HS-27A (cell line): ENCODE results near the gene MAZ.
"Not testable (repeated sequence)": the region's sequence is repeated elsewhere in the genome, so short reads cannot be mapped to it uniquely, and the experiment has no call there.

ENCODE experiments used
- DNase-seq: peaks from one replicate; pipeline ENCODE4 v3.0.0-alpha.2; 2012; ENCODE audit warnings: low read depth, missing footprints

MAZ gene

DNA sequence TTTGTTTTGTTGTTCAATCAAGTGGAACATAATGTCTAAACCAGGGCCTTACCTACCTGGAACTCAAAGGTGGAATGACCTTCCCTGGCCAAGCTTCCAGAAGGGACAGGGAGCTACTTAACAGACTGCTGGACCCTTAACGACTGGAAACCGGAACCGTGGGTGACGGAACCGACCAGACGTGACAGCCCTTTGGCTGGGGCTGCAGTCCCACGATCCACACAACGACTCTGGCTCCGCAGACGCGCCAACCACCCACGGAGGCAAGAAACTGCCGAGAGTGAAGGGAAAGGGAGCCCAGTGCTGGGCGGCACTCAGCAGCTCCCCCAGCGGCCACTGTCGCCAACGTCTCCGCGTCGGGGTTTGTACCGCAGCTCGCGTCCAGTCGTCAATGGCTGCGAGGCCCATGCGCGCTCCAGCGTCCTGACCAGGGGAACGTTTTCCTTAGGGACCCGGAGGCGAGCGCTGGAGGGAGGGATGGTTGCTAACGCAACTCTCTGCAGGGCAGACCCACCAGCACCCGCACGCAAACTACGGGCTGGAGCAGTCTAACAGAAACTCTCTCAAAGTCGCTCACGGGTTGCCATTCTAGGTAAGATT is 21.3 kb upstream of the MAZ start:
- no peak for DNase-seq

DNA sequence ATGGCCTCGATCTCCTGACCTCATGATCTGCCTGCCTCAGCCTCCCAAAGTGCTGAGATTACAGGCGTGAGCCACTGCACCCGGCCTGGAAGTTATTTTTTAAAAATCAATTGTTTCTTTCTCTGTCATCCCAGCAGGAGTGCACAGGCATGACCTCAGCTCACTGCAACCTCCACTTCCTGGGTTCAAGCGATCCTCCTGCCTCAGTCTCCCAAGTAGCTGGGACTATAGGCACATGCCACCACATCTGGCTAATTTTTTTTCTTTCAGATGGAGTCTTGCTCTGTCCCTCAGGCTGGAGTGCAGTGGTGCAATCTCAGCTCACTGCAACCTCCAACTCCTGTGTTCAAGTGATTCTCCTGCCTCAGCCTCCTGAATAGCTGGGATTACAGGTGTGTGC is 19.2 kb upstream of the MAZ start:
- DNase-seq: not testable (repeated sequence)

DNA sequence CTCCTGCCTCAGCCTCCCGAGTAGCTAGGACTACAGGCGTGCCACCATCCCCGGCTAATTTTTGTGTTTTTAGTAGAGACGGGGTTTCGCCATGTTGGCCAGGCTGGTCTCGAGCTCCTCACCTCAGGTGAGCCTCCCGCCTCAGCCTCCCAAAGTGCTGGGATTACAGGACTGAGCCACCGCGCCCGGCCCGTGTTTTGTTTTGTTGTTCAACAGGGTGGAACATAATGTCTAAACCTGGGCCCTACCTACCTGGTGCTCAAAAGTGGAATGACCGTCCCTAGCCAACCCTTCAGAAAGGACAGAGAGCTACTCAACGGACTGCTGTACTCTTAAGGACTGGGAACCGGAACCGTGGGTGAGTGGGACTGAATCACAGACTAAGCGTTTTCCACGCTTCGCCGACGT is 16.6 kb upstream of the MAZ start:
- no peak for DNase-seq

DNA sequence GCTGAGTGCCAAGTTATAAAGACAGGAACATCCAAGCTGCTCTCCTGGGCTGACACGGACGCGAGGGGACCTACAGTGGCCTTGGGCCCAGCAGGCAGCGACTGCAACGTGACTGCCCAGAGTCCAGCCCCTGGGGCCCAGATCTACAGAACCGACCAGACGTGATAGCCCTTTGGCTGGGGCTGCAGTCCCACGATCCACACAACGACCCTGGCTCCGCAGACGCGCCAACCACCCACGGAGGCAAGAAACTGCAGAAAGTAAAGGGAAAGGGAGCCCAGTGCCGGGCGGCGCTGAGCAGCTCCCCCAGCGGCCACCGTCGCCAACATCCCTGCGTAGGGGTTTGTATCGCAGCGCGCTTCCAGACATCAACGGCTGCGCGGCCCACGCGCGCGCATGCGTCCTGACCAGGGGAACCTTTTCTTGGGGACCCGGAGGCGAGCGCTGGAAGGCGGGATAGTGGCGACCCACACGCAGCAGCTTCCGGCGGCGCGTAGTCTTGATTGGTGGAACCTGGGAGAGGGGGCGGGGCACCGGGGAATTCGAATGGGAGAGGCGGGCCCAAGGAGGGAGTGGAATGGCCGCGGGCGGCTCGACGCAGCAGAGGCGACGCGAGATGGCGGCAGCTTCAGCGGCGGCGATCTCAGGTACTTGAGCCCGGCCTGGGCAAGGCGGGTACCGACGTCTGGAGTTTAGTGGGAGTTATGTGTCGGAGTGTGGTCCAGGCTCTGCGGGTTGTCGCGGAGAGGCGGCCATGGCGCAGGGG is 16.0 kb upstream of the MAZ start, which contains the start of gene KIF22:
Gene KIF22 (plus strand): TSS at position 569 of the 766 bp plus-strand sequence. CDS start 9 bp downstream, at position 578.
- DNase-seq: peak; percentile 96

DNA sequence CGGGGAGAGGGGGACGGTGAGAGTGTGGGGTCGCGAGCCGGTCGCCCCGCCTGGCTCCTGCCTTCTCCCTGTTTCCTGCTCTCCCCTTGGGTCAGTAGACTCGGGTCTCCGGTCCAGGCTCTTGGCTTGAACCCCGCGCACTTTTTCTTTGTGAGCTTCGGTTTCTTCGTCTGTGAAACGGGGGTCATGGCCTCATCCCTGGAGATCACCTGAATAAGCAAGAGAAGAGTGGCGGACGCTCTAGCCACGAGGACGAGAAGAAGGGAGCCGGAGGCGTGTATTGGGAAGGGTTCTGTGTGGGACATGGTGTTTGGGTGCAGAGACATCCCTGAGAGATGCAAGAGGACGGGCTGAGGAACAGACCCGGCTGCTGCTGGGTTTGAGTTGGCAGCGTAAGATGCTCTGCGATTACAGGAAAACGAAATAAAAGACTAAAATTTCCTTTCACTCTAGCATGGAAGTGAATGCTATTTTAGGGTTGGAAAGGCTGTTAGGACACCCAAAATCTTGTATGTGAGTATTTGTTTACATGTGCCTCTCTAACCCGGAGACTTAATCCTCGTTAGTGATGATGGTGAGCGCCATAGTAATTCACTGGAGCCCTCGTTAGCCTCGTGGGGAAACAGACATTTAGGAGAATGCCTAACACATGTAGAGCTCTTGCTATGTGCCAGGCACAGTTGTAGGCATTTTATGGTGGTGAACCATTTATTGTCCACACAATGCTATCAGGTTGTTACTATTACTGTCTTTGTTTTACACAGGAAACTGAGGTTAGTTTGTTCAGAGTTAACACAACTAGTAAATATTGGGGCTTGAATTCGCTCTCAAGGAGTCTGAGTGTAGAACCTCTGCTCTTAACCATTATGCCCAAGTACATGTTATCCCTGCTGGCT is 15.1 kb upstream of the MAZ start:
- DNase-seq: no peak

DNA sequence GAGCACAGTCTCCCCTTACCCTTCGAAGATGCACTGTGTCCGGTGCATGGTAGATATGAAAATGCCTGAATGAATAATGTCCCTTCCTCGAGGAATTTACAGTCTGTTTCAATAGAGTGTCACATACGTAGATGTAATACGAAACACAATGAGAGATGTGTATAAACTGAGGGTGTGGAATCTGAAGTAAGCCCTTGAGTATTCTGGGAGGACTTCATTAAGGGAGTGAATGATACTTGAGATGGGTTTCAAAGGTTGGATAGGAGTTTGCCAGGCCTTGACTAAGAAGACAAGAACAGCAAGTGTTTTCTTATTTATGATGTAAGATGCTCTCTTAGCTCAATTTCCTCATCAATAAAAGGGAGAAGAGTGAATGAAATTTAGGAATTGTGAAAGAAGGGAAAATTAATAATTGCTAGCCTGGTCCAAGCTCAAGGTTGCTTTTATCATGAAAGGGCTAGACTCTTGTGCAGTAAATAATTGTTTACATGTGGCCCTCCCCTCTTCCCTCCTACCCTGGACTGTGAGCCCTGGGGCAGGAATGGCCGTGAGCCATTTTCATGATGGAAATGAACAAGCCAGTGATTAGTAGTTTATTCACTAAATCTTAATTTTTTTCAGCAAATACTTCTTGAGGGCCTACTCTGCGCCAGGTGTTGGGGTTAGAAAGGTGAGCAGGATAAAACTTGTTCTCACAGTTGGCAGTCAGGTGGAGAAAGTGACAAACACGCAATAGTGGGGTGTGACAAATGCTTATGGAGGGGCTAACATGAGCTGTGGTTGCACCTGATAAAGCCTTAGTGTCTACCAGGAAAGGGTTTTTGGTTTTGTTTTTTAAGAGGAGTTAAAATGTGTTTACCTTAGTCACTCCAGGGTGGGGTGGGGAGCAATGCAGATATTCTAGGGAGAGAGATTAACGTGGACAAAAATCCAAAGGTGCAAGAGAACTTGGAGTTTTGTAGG is 14.2 kb upstream of the MAZ start:
- DNase-seq: no peak

DNA sequence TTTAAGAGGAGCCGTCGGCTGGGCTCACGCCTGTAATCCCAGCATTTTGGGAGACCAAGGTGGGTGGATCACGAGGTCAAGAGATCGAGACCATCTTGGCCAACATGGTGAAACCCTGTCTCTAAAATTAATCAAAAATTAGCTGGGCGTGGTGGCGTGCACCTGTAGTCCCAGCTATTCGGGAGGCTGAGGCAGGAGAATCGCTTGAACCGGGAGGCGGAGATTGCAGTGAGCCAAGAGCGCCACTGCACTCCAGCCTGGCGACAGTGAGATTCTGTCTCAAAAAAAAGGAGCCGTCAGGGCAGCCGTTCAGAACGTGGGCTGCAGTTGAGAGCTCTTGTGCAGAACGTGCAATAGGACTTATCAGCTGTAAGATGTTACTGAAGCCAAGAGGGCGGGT is 13.2 kb upstream of the MAZ start:
- DNase-seq: not testable (repeated sequence)

DNA sequence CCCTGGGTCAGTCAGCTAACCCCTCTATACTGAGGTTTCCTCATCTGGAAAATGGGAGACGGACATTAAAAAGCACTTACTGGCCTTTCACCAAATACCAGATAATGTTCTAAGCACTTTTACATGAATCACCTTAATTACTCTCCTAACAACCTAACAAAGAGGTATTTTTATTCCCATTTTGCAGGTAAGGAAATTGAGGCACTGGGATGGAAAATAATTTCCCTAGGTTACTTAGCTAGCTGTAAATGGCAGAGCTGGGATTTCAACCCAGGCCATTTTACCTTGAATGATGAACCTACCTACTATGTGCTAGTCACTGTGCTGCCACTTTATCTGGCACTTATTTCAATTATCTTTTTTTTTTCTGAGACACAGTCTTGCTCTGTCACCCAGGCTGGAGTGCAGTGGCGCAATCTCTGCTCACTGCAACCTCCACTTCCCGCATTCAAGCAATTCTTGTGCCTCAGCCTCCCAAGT is 12.1 kb upstream of the MAZ start:
- DNase-seq: no peak

DNA sequence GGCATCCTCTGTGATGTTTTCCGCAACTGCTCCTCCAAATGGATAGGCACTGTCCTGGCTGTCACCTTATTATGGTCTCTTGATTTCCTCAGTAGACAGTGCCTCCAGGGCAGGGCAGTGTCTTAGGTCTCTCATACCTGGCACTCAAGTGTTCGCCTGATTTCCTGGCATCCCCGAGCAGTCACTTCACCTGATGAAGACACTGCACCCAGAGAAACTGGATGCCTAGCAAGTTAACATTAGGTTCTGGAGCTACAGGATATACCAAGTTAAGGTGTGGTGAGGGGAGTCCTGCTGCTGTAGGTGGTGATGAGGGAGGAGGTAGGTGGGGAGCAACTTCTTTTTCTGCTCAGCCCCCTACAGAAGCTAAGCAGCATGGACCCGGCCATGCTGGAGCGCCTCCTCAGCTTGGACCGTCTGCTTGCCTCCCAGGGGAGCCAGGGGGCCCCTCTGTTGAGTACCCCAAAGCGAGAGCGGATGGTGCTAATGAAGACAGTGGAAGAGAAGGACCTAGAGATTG is 3.9 kb upstream of the MAZ start:
- DNase-seq: no peak

DNA sequence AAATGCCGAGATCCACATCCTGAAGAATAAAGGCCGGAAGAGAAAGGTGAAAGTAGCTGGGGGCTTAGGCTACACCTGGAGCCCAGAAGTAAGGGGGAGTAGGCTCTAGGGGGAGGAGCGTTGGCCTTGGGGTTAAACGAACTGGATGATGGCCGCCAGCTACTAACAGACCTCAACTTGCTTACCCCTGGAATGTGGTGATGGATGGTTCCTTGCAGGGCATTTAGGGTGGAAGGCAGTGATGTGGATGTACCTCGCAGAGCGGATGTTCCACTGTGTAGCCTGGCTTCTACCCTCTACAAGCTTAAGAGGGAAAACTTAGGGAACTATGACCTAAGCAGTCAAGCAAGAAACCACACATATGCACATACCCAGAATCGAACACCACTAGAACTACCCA is 2.3 kb upstream of the MAZ start:
- DNase-seq: no peak

DNA sequence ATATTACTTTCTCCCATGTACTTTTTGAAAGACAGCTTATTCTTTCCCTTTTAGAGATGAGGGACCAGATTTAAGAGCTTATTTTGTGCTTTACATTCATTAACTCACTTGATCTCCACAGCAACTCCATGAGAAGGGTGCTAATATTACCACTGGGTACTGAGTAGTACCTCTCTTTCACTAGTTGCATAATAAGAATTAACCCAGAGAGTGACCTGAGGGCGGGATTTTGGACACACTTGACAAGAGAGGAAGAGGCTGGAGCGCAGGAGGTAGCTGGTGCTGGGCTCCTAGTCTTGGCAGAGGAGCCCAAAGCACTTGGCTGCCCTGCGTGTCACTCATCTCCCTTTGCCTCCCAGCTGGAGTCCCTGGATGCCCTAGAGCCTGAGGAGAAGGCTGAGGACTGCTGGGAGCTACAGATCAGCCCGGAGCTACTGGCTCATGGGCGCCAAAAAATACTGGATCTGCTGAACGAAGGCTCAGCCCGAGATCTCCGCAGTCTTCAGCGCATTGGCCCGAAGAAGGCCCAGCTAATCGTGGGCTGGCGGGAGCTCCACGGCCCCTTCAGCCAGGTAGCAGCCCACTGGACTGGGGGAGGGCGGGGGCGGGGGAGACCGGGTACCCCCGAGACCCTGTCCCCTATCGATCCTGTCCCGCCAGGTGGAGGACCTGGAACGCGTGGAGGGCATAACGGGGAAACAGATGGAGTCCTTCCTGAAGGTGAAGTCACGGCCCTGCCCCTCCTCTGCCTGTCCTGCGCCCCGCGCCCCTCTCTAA is 1.7 kb upstream of the MAZ start:
- no peak for DNase-seq

DNA sequence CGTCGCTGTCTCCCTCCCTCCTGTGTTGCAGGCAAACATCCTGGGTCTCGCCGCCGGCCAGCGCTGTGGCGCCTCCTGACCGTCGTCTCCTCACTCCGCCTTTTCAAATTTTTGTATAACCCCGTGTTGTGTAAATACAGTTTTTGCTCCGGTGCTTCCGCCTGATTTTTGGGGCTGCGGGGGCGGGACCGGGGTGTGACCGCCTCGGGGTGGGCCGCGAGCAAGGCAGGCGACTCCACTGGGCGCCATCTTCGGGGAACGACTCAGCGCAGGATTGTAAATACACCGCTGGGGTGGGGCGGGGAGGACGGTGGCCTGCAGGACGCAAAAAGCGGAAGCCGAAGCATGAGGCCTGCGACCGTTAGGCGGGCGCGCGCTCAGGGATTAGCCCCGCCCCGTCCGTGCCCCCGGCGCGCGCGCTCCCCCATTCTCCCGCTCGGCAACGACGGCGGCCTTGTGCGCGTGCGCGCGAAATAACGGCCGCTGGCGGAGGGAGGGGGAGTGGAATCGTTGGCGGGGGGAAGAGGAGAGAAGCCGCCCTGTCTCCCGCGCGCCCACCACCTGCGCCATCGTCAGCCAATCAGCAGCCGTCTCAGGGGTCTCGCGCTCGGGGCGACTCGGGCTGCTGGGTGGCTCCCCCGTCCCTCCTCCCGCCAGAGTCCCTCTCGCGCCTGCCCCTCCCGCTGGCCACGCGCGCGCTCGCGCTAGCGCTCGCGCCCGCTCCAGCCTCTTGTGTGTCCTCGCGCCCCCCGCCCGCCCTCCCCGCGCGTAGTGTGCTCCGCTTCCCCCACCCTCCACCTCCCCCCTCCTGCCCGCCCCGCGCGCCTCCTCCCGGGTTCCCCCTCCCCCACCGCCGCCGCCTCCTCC is 864 bp upstream of the MAZ start:
- DNase-seq: no peak

DNA sequence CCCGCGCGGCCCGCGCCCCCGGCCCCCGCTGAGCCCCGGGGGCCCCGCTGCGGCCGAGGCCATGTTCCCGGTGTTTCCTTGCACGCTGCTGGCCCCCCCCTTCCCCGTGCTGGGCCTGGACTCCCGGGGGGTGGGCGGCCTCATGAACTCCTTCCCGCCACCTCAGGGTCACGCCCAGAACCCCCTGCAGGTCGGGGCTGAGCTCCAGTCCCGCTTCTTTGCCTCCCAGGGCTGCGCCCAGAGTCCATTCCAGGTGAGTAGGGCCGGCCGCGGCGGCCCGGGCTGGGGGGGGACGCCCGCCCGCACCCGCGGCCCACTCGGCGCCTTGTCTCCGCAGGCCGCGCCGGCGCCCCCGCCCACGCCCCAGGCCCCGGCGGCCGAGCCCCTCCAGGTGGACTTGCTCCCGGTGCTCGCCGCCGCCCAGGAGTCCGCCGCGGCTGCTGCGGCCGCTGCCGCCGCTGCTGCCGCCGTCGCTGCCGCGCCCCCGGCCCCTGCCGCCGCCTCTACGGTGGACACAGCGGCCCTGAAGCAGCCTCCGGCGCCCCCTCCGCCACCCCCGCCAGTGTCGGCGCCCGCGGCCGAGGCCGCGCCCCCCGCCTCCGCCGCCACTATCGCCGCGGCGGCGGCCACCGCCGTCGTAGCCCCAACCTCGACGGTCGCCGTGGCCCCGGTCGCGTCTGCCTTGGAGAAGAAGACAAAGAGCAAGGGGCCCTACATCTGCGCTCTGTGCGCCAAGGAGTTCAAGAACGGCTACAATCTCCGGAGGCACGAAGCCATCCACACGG is 504 bp downstream of the MAZ start:
- no peak for DNase-seq

DNA sequence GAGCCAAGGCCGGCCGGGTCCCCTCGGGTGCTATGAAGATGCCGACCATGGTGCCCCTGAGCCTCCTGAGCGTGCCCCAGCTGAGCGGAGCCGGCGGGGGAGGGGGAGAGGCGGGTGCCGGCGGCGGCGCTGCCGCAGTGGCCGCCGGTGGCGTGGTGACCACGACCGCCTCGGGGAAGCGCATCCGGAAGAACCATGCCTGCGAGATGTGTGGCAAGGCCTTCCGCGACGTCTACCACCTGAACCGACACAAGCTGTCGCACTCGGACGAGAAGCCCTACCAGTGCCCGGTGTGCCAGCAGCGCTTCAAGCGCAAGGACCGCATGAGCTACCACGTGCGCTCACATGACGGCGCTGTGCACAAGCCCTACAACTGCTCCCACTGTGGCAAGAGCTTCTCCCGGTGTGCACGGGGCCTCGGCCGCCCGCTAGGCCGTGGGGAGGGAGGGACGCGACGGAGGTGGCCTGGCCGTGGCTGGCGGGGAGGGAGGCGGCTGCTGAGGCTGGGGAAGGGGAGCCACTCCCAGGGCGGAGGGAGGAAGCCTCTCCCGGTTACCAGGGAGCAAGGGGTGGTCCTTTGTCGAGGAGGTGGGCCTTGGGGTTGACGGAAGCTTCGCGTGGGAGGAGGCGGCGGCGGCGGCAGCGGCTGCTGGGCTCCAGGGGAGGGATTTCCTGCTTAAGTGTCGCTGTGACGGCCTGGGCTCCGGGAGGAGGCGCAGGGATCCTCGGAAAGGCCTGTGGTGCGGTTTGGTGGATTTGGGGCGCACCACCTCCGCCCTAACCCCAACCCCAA is 1.3 kb downstream of the MAZ start:
- no peak for DNase-seq

DNA sequence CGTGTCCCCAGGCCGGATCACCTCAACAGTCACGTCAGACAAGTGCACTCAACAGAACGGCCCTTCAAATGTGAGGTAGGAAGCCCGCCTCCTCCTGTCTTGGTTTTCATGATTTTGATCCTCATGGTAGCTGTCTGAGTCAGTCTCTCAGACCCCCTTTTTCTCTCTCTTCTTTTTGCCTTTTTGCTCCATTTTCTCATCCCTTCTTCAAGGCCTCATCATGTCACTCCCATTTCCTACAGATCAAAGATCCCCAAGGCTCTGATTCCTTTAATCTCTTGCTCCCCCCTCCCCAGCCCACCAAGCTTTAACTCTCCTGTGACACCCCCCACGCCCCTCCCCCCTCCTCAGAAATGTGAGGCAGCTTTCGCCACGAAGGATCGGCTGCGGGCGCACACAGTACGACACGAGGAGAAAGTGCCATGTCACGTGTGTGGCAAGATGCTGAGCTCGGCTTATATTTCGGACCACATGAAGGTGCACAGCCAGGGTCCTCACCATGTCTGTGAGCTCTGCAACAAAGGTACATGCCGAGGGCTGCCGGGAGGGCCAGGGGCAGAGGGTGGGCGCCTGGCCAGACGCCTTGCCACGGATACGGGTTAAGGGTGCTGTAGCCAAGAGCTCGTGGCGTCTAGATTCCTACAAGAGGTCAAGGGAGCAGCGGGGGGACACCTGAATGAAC is 2.0 kb downstream of the MAZ start:
- no peak for DNase-seq

DNA sequence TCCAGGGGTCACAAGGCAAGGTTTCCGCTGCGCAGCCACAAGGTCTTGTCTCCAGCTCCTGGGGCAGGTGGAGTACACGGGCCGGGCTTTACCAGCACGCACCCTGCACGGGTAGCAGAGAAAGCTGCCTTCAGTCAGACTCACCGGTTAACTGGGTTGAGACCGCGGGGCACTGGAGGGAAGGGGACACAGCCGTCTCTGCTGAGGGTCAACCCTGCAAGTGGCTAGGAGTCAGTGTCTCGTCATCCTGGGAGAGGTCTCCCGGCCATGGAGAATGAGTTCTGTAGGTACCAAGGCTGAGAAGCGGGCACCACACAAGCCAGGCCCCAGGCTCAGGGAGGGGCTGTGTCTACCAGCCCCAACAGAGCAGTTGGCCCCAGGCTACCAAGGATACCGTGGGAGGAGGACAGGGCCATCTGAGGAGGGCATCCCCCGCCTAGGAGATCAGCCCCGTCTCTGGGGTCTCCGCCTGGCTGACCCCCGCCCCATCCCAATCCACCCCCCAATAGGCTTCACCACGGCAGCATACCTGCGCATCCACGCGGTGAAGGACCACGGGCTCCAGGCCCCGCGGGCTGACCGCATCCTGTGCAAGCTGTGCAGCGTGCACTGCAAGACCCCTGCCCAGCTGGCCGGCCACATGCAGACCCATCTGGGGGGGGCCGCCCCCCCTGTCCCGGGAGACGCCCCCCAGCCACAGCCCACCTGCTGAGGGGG is 2.9 kb downstream of the MAZ start:
- DNase-seq: no peak
